HepG2 (cell line): ENCODE measurements around the gene ZNF616. TPM values are rescaled to one million over a fixed set of nuclear protein-coding genes. Genes with fewer than 3 reads are reported as not detected.

Experiments used
- AKNA ChIP-seq: sonication (generic); formaldehyde crosslinking; IDR thresholded peaks from 2 replicates; pipeline ENCODE4 v1.4.0; 2020; ENCODE audit warnings: missing genetic modification reagents, borderline replicate concordance
- CERS6 ChIP-seq: sonication (generic); formaldehyde crosslinking; IDR thresholded peaks from 2 replicates; pipeline ENCODE4 v1.5.0; 2020; ENCODE audit warnings: missing genetic modification reagents
- DBP ChIP-seq: sonication (generic); formaldehyde crosslinking; IDR thresholded peaks from 2 replicates; pipeline ENCODE4 v1.4.0; 2020; ENCODE audit warnings: missing genetic modification reagents; ENCODE audit errors: not compliant biosample characterization
- DDIT3 ChIP-seq: sonication (generic); formaldehyde crosslinking; IDR thresholded peaks from 2 replicates; pipeline ENCODE4 v1.4.0; 2020; ENCODE audit warnings: mild to moderate bottlenecking, missing genetic modification reagents
- EZH2 ChIP-seq: conservative IDR thresholded peaks from 2 replicates; pipeline ENCODE4 v1.6.1; 2012; ENCODE audit warnings: mild to moderate bottlenecking, low read depth, low read length, moderate library complexity
- FOXA1 ChIP-seq, 2 experiments: fragments of 450-650 bp in 1 of 2; sonication (generic) in 1 of 2; formaldehyde crosslinking in 1 of 2; IDR thresholded peaks; 2 replicates each; pipeline versions ENCODE4 v1.4.0 to v1.6.1; 2016 to 2020; ENCODE audit warnings: missing genetic modification reagents in 1 of 2
- HNRNPK ChIP-seq: fragments of 200-400 bp; formaldehyde crosslinking; IDR thresholded peaks from 2 replicates; pipeline ENCODE4 v1.6.1; 2018; ENCODE audit warnings: low read length, low read depth, moderate library complexity, mild to moderate bottlenecking; ENCODE audit not compliant: poor library complexity, severe bottlenecking
- HNRNPLL ChIP-seq: fragments of 200-400 bp; formaldehyde crosslinking; IDR thresholded peaks from 2 replicates; pipeline ENCODE4 v1.6.1; 2017; ENCODE audit warnings: mild to moderate bottlenecking, low read depth, low read length; ENCODE audit not compliant: poor library complexity, severe bottlenecking
- ISX ChIP-seq: sonication (generic); formaldehyde crosslinking; conservative IDR thresholded peaks from 2 replicates; pipeline ENCODE4 v1.5.0; 2020; ENCODE audit warnings: missing genetic modification reagents
- MIER3 ChIP-seq: IDR thresholded peaks from 2 replicates; pipeline ENCODE4 v1.6.1; 2016; ENCODE audit warnings: missing compliant biosample characterization, borderline replicate concordance
- PATZ1 ChIP-seq: sonication (generic); formaldehyde crosslinking; IDR thresholded peaks from 2 replicates; pipeline ENCODE4 v1.4.0; 2020; ENCODE audit warnings: missing genetic modification reagents
- PBX3 ChIP-seq: sonication (generic); formaldehyde crosslinking; IDR thresholded peaks from 2 replicates; pipeline ENCODE4 v1.8.1; 2023; ENCODE audit warnings: missing genetic modification reagents, inconsistent platforms, borderline replicate concordance
- SALL1 ChIP-seq: sonication (generic); formaldehyde crosslinking; IDR thresholded peaks from 2 replicates; pipeline ENCODE4 v1.8.0; 2022; ENCODE audit warnings: mild to moderate bottlenecking, missing genetic modification reagents
- SMAD9 ChIP-seq: sonication (generic); formaldehyde crosslinking; IDR thresholded peaks from 2 replicates; pipeline ENCODE4 v1.5.1; 2020; ENCODE audit warnings: mild to moderate bottlenecking, missing genetic modification reagents
- ZMYM4 ChIP-seq: sonication (generic); formaldehyde crosslinking; IDR thresholded peaks from 2 replicates; pipeline ENCODE4 v1.8.1; 2023; ENCODE audit warnings: mild to moderate bottlenecking, missing genetic modification reagents
- ZNF775 ChIP-seq: sonication (generic); formaldehyde crosslinking; IDR thresholded peaks from 2 replicates; pipeline ENCODE4 v1.4.0; 2020; ENCODE audit warnings: missing genetic modification reagents, mild to moderate bottlenecking, moderate library complexity, borderline replicate concordance
- ZNF816 ChIP-seq: sonication (generic); formaldehyde crosslinking; IDR thresholded peaks from 2 replicates; pipeline ENCODE4 v1.8.0; 2022; ENCODE audit warnings: missing genetic modification reagents, mild to moderate bottlenecking, borderline replicate concordance
- polyA plus RNA-seq, 8 experiments: library from polyadenylated mRNA; depleted of rRNA in 3 of 8; stranded (reverse) in 7 of 8; unstranded in 1 of 8; fragments of >200 nt; fragmentation: Illumina TruSeq in 4 of 8; extraction: Trizol in 4 of 8; gene quantifications; 2 replicates each; pipeline versions ENCODE4 v1.2.1 to v1.2.3, GENCODE V29; 2011 to 2016; ENCODE audit warnings: low read depth in 4 of 8, missing spikeins in 1 of 8, mixed read lengths in 1 of 8; ENCODE audit not compliant: insufficient read depth in 1 of 8
- total RNA-seq, 5 experiments: library from RNA; depleted of rRNA; stranded (reverse); fragments of >200 nt; fragmentation: Illumina TruSeq; extraction: Trizol; gene quantifications; 2 replicates each; pipeline ENCODE4 v1.2.3, GENCODE V29; 2016; ENCODE audit warnings: low read depth in 1 of 5

The ZNF616 gene
- total and polyA plus RNA-seq, 2 of the 13 experiments (the other 11 are each of a cell fraction or from before 2014, with no cell fraction given): 2.2 to 10.4 TPM

- TF ChIP-seq PATZ1 (CRISPR knock-in tag): peak; percentile 58
- no peak; the same call in 1 of the 2 replicates for TF ChIP-seq MIER3 (CRISPR knock-in tag)
- no peak for TF ChIP-seq AKNA
- TF ChIP-seq EZH2: no peak
- peak; percentile 36; the same call in 1 of the 2 replicates for TF ChIP-seq SALL1 (CRISPR knock-in tag)
- peak; percentile 54; the same call in 1 of the 2 replicates for TF ChIP-seq ZNF775
- no peak for TF ChIP-seq SMAD9 (CRISPR knock-in tag)
- no peak for TF ChIP-seq FOXA1 (IDR thresholded peaks at IDR 0.05)
- no peak for TF ChIP-seq FOXA1 (CRISPR knock-in tag; IDR thresholded peaks at IDR 0.05)
- no peak for TF ChIP-seq CERS6 (CRISPR knock-in tag)
- TF ChIP-seq DBP (CRISPR knock-in tag): no peak
- TF ChIP-seq HNRNPK: no peak
- peak; percentile 38; the same call in 1 of the 2 replicates for TF ChIP-seq ZMYM4 (CRISPR knock-in tag)
- TF ChIP-seq ISX (CRISPR knock-in tag): no peak
- TF ChIP-seq PBX3 (CRISPR knock-in tag): no peak
- TF ChIP-seq HNRNPLL: peak; percentile 59
- TF ChIP-seq ZNF816 (CRISPR knock-in tag): no peak
- TF ChIP-seq DDIT3 (CRISPR knock-in tag): no peak
Observed at GRCh38 chr19:52139252-52140031, at the start of gene ZNF616 (continued).
